Mucosa of descending colon (tissue), 3 donors: ENCODE measurements around the gene MACF1. TPM values are rescaled to one million over a fixed set of nuclear protein-coding genes. Genes with fewer than 3 reads are reported as not detected.

Experiments used
- ATAC-seq: fragments of 200-7000 bp; cut with Tn5 transposase; one replicate; pipeline ENCODE4 v1.9.1; 2020; ENCODE audit warnings: mild to moderate bottlenecking, moderate library complexity
- DNase-seq, 3 donors: peaks; one replicate each; pipeline ENCODE4 v3.0.0-alpha.2; 2020
- H3K36me3 ChIP-seq: fragments of 200-600 bp; one replicate; pipeline ENCODE4 v1.8.0; 2021; ENCODE audit warnings: low read depth, mild to moderate bottlenecking
- H3K4me1 ChIP-seq: fragments of 200-600 bp; one replicate; pipeline ENCODE4 v1.8.0; 2021; ENCODE audit warnings: low read depth, mild to moderate bottlenecking
- H3K4me3 ChIP-seq: fragments of 200-600 bp; one replicate; pipeline ENCODE4 v1.8.0; 2021; ENCODE audit warnings: mild to moderate bottlenecking
- H3K9me3 ChIP-seq: fragments of 200-600 bp; one replicate; pipeline ENCODE4 v1.8.0; 2021; ENCODE audit warnings: mild to moderate bottlenecking
- CTCF ChIP-seq: fragments of 200-600 bp; IDR thresholded peaks from one replicate; pipeline ENCODE4 v1.8.0; 2022; ENCODE audit warnings: antibody characterized with exemption, mild to moderate bottlenecking
- intact Hi-C, 2 donors: fragments of 100-400 bp; cut with DNase I in 1 of 2; cut with micrococcal nuclease in 1 of 2; formaldehyde crosslinking; loops; one replicate each; pipeline versions ENCODE4 v1.11.0 to v1.11.1; 2022; cut with DNase I, micrococcal nuclease
- total RNA-seq, 3 donors: library from RNA; stranded (reverse); fragmentation: NEBNext Ultra II Directional in 2 of 3; extraction: Animal tissue kit (Norgen Biotek cat#: 25700) in 2 of 3; gene quantifications; one replicate each; pipeline versions ENCODE4 v1.2.1 to v1.2.4, GENCODE V29; 2021 to 2023
- donor health status: DM: no; HTN: no; CAD: no; lungs with moderate emphysema.
- donor health status: DM: no; HTN: no; CAD: no.
- donor health status: DM: no; HTN: yes; CAD: no.

MACF1 gene
- total RNA-seq, 3 donors from 2014 or later = 146 to 362 (median 156) TPM

GRCh38 chr1:39163469-39163868 is 41.0 kb upstream of the MACF1 start:
- Histone ChIP-seq H3K36me3 (no peaks in the 10 kb centered on the region), H3K9me3 (no peaks in the 10 kb centered on the region), H3K4me3 (no peak overlapping the region), H3K4me1 (peaks cover 19% of the 10 kb centered on the region)
- ATAC-seq = no peak
- no peak for DNase-seq
- intact Hi-C loops = no loop called here
- TF ChIP-seq CTCF = no peak

- no peak overlapping the region for H3K4me3 ChIP-seq
- no peak for DNase-seq
- intact Hi-C loops = no loop called here
- H3K9me3 ChIP-seq = no peaks in the 10 kb centered on the region
- TF ChIP-seq CTCF = no peak
- no peaks in the 10 kb centered on the region for H3K36me3 ChIP-seq
- no peak for ATAC-seq
- peaks cover 12% of the 10 kb centered on the region for H3K4me1 ChIP-seq
Measured at GRCh38 chr1:39164256-39164655, 40.2 kb upstream of the MACF1 start.

GRCh38 chr1:39165049-39165448 is 39.4 kb upstream of the MACF1 start:
- ATAC-seq = peak; percentile 94
- H3K4me1 ChIP-seq = peaks cover 5% of the 10 kb centered on the region
- H3K36me3 ChIP-seq = no peaks in the 10 kb centered on the region
- intact Hi-C loops = no loop called here
- no peak overlapping the region for H3K4me3 ChIP-seq
- peak in 1 of 3 donors; percentile 30 for DNase-seq
- no peaks in the 10 kb centered on the region for H3K9me3 ChIP-seq
- no peak for TF ChIP-seq CTCF

- ATAC-seq (no peak), DNase-seq (no peak)
- no peaks in the 10 kb centered on the region for H3K9me3 ChIP-seq
- no peak for TF ChIP-seq CTCF
- no peak overlapping the region for H3K4me3 ChIP-seq
- peaks cover under 1% of the 10 kb centered on the region for H3K4me1 ChIP-seq
- no peaks in the 10 kb centered on the region for H3K36me3 ChIP-seq
- intact Hi-C loops = no loop called here
Measured at GRCh38 chr1:39165488-39165887, 39.0 kb upstream of the MACF1 start.

- TF ChIP-seq CTCF = no peak
- no peak for ATAC-seq
- Histone ChIP-seq H3K9me3 (no peaks in the 10 kb centered on the region), H3K4me3 (no peak overlapping the region), H3K36me3 (no peaks in the 10 kb centered on the region), H3K4me1 (no peaks in the 10 kb centered on the region)
- no peak for DNase-seq
- intact Hi-C loops = no loop called here
Measured at GRCh38 chr1:39167632-39168209, 36.8 kb upstream of the MACF1 start.
